Liver (tissue), 3 donors: ENCODE measurements around the gene APOBEC3H.

Experiments
- FOXA1 ChIP-seq: IDR thresholded peaks from 2 replicates; pipeline ENCODE4 v1.6.1; 2016; ENCODE audit warnings: antibody characterized with exemption
- GABPA ChIP-seq, 2 donors: IDR thresholded peaks in 1 of 2; conservative IDR thresholded peaks in 1 of 2; 2 replicates each; pipeline ENCODE4 v1.6.1; 2016; ENCODE audit warnings: antibody characterized with exemption in 2 of 2, mild to moderate bottlenecking in 1 of 2, moderate library complexity in 1 of 2
- JUND ChIP-seq, 2 donors: IDR thresholded peaks; 2 replicates each; pipeline ENCODE4 v1.6.1; 2016; ENCODE audit warnings: antibody characterized with exemption in 2 of 2
- MAX ChIP-seq: IDR thresholded peaks from 2 replicates; pipeline ENCODE4 v1.6.1; 2016; ENCODE audit warnings: antibody characterized with exemption
- SP1 ChIP-seq: IDR thresholded peaks from 2 replicates; pipeline ENCODE4 v1.6.1; 2018; ENCODE audit warnings: antibody characterized with exemption, mild to moderate bottlenecking
- TAF1 ChIP-seq: conservative IDR thresholded peaks from 2 replicates; pipeline ENCODE4 v1.6.1; 2016; ENCODE audit warnings: antibody characterized with exemption, mild to moderate bottlenecking
- YY1 ChIP-seq: IDR thresholded peaks from 2 replicates; pipeline ENCODE4 v1.6.1; 2016; ENCODE audit warnings: antibody characterized with exemption, mild to moderate bottlenecking
- ZBTB33 ChIP-seq: IDR thresholded peaks from 2 replicates; pipeline ENCODE4 v1.6.1; 2016; ENCODE audit warnings: antibody characterized with exemption
- TF ChIP-seq, protein P1 (sequence below): IDR thresholded peaks from 2 replicates; pipeline ENCODE4 v1.6.1; 2016; ENCODE audit warnings: antibody characterized with exemption, mild to moderate bottlenecking
- TF ChIP-seq, protein P2 (sequence below): fragments of 150-350 bp; IDR thresholded peaks from 2 replicates; pipeline ENCODE4 v1.5.1; 2017; ENCODE audit warnings: improper control_type of control experiment, low read depth, low read length; ENCODE audit not compliant: missing input control
- donor health status: healthy.
- donor health status: healthy.

DNA sequence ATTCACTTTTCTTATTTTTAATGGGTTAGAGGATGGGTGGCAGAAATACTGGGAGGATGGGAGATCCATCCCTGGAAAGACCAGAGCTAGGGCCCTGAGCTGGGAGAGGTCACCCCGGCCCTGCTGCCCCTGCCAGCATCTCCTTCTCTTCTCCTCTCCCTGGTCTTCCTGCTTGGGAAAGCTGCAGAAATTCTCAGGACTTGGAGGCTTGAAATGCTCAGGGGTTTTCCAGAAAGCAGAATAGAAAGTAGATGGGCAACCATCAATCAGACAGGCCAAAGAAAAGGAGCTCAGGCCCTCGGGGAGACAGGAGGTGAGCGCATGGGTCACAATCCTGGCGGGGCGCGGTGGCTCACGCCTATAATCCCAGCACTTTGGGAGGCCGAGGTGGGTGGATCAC is 1.5 kb downstream of the APOBEC3H start:
- TF ChIP-seq, protein P1, sequence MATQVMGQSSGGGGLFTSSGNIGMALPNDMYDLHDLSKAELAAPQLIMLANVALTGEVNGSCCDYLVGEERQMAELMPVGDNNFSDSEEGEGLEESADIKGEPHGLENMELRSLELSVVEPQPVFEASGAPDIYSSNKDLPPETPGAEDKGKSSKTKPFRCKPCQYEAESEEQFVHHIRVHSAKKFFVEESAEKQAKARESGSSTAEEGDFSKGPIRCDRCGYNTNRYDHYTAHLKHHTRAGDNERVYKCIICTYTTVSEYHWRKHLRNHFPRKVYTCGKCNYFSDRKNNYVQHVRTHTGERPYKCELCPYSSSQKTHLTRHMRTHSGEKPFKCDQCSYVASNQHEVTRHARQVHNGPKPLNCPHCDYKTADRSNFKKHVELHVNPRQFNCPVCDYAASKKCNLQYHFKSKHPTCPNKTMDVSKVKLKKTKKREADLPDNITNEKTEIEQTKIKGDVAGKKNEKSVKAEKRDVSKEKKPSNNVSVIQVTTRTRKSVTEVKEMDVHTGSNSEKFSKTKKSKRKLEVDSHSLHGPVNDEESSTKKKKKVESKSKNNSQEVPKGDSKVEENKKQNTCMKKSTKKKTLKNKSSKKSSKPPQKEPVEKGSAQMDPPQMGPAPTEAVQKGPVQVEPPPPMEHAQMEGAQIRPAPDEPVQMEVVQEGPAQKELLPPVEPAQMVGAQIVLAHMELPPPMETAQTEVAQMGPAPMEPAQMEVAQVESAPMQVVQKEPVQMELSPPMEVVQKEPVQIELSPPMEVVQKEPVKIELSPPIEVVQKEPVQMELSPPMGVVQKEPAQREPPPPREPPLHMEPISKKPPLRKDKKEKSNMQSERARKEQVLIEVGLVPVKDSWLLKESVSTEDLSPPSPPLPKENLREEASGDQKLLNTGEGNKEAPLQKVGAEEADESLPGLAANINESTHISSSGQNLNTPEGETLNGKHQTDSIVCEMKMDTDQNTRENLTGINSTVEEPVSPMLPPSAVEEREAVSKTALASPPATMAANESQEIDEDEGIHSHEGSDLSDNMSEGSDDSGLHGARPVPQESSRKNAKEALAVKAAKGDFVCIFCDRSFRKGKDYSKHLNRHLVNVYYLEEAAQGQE = no peak
- TF ChIP-seq MAX (no peak), ZBTB33 (no peak), FOXA1 (no peak), YY1 (no peak), SP1 (no peak), JUND (IDR thresholded peaks at IDR 0.05) (no peak), GABPA (IDR thresholded peaks at IDR 0.05 in 1 of 2, conservative IDR thresholded peaks at IDR 0.05 in 1 of 2) (no peak), TAF1 (no peak)
- TF ChIP-seq, protein P2, sequence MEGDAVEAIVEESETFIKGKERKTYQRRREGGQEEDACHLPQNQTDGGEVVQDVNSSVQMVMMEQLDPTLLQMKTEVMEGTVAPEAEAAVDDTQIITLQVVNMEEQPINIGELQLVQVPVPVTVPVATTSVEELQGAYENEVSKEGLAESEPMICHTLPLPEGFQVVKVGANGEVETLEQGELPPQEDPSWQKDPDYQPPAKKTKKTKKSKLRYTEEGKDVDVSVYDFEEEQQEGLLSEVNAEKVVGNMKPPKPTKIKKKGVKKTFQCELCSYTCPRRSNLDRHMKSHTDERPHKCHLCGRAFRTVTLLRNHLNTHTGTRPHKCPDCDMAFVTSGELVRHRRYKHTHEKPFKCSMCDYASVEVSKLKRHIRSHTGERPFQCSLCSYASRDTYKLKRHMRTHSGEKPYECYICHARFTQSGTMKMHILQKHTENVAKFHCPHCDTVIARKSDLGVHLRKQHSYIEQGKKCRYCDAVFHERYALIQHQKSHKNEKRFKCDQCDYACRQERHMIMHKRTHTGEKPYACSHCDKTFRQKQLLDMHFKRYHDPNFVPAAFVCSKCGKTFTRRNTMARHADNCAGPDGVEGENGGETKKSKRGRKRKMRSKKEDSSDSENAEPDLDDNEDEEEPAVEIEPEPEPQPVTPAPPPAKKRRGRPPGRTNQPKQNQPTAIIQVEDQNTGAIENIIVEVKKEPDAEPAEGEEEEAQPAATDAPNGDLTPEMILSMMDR = no peak
